ENCODE data around the gene ZNF687. TPM values are rescaled to one million over a fixed set of nuclear protein-coding genes. Genes with fewer than 3 reads are reported as not detected.

The ZNF687 gene
- total RNA-seq, 4 donors from 2014 or later = 23.6 to 36.8 (median 29.7) TPM

GRCh38 chr1:151255381-151255780 is 26.7 kb upstream of the ZNF687 start:
- 20% methylated on average over 10 of the region's 10 CpGs for WGBS
- Histone ChIP-seq H3K4me3 (peak overlapping the region; percentile 84), H3K27ac (peak overlapping the region; percentile 91)

DNA sequence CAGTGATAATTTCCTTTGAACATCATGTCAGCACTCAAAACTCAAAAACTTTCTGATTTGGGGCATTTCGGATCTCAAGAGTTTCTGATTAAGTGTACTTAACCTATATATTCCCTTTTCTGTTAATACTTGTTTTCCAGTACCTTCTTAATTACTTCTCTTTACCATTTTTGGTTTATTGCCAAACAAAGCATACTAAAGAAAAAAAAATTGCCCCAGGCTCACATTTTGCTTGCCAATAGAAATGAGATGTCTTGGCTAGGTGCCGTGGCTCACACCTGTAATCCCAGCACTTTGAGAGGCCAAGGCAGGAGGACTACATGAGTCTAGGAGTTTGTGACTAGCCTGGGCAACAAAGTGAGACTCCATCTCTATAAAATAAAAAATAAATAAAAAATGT is 22.7 kb upstream of the ZNF687 start:
- H3K36me3 ChIP-seq = peaks cover 19% of the 10 kb centered on the region
- TF ChIP-seq POLR2AphosphoS5 (IDR thresholded peaks at IDR 0.05) (no peak), EP300 (IDR thresholded peaks at IDR 0.05) (no peak), CTCF (IDR thresholded peaks at IDR 0.05) (no peak), POLR2A (IDR thresholded peaks at IDR 0.05) (no peak)
- WGBS = 57% methylated on average over 2 of the region's 2 CpGs
- H3K27me3 ChIP-seq = no peaks in the 10 kb centered on the region
- H3K9me3 ChIP-seq = no peaks in the 10 kb centered on the region
- no peak overlapping the region for H3K4me3 ChIP-seq
- H3K27ac ChIP-seq = no peak overlapping the region
- H3K4me1 ChIP-seq = peaks cover 22% of the 10 kb centered on the region
- DNase-seq (ENCODE audit: low spot score in 2 of 2) = no peak

More at GRCh38 chr1:151255381-151255780, 26.7 kb upstream of the ZNF687 start:
- no peak for DNase-seq (ENCODE audit: low spot score in 2 of 2)
- H3K27me3 ChIP-seq = no peaks in the 10 kb centered on the region
- no peaks in the 10 kb centered on the region for H3K9me3 ChIP-seq
- H3K36me3 ChIP-seq = no peaks in the 10 kb centered on the region
- H3K4me1 ChIP-seq = peaks cover 22% of the 10 kb centered on the region
- TF ChIP-seq CTCF (IDR thresholded peaks at IDR 0.05) (no peak), EP300 (IDR thresholded peaks at IDR 0.05) (no peak), POLR2A (IDR thresholded peaks at IDR 0.05) (no peak)

- Histone ChIP-seq H3K9me3 (no peaks in the 10 kb centered on the region), H3K4me3 (no peak overlapping the region), H3K4me1 (no peaks in the 10 kb centered on the region), H3K27ac (no peak overlapping the region), H3K36me3 (peaks cover 59% of the 10 kb centered on the region), H3K27me3 (no peaks in the 10 kb centered on the region)
- TF ChIP-seq POLR2AphosphoS5 (IDR thresholded peaks at IDR 0.05) = no peak
- no peak for TF ChIP-seq EP300 (IDR thresholded peaks at IDR 0.05)
- no peak for TF ChIP-seq CTCF (IDR thresholded peaks at IDR 0.05)
- TF ChIP-seq POLR2A (IDR thresholded peaks at IDR 0.05) = no peak
- WGBS = 88% methylated on average over 14 of the region's 14 CpGs
- no peak for DNase-seq (ENCODE audit: low spot score in 2 of 2)
These were observed 16.5 kb upstream of the ZNF687 start for GRCh38 chr1:151265446-151266236.

GRCh38 chr1:151266315-151266714 is 15.8 kb upstream of the ZNF687 start:
- Histone ChIP-seq H3K4me1 (no peaks in the 10 kb centered on the region), H3K27ac (no peak overlapping the region), H3K4me3 (no peak overlapping the region), H3K27me3 (no peaks in the 10 kb centered on the region), H3K9me3 (no peaks in the 10 kb centered on the region), H3K36me3 (peaks cover 59% of the 10 kb centered on the region)
- WGBS = 91% methylated on average over 3 of the region's 3 CpGs
- TF ChIP-seq POLR2AphosphoS5 (IDR thresholded peaks at IDR 0.05) (no peak), POLR2A (IDR thresholded peaks at IDR 0.05) (no peak), EP300 (IDR thresholded peaks at IDR 0.05) (no peak), CTCF (IDR thresholded peaks at IDR 0.05) (no peak)
- DNase-seq (ENCODE audit: low spot score in 2 of 2) = no peak

- 70% methylated on average over 8 of the region's 8 CpGs for WGBS
These were observed 15.3 kb upstream of the ZNF687 start for GRCh38 chr1:151266821-151267220.

More at GRCh38 chr1:151266821-151267220, 15.3 kb upstream of the ZNF687 start:
- Histone ChIP-seq H3K27me3 (no peaks in the 10 kb centered on the region), H3K4me3 (no peak overlapping the region), H3K27ac (no peak overlapping the region), H3K4me1 (no peaks in the 10 kb centered on the region), H3K36me3 (peaks cover 59% of the 10 kb centered on the region), H3K9me3 (no peaks in the 10 kb centered on the region)
- TF ChIP-seq POLR2A (IDR thresholded peaks at IDR 0.05) (no peak), POLR2AphosphoS5 (IDR thresholded peaks at IDR 0.05) (no peak), CTCF (IDR thresholded peaks at IDR 0.05) (no peak), EP300 (IDR thresholded peaks at IDR 0.05) (no peak)
- no peak for DNase-seq (ENCODE audit: low spot score in 2 of 2)
